ENCODE data around the gene BARX2. TPM values are rescaled to one million over a fixed set of nuclear protein-coding genes. Genes with fewer than 3 reads are reported as not detected.
A peak's percentile ranks its signal among the peaks of the same experiment; 100 is the strongest.

Gene BARX2
- total RNA-seq, 2 donors from 2014 or later = not detected

DNA sequence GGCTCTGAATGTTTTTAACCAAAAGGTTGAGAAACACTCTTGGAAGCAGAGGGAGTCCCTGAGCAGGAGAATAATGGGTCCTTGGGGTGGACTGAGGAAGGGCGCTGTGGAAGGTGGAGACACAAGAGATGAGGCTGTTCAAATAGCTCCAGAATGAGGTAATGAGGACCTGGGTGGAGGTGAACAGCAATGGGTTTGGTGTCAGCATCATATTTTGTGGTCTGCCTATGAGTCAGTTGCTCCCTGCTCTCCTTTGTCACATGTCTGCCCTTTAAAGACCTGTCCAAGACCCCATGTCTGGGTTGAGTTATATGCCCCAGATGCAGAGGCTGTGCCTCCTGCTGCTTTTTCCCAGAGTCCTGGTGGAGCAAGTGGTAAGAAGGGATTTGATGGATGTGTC lies 113.6 kb downstream of the BARX2 start:
- no peak for ATAC-seq
- Mint-ChIP-seq H3K36me3 (ENCODE audit: low read depth) (no peaks in the 10 kb centered on the region), H3K4me3 (peak overlapping the region; percentile 5), H3K4me1 (no peaks in the 10 kb centered on the region), H3K27ac (no peak overlapping the region), H3K27me3 (no peaks in the 10 kb centered on the region)
- no peaks in the 10 kb centered on the region for H3K9me3 ChIP-seq (ENCODE audit: control insufficient read depth, low read length, poor library complexity, severe bottlenecking)
- no peak for DNase-seq

DNA sequence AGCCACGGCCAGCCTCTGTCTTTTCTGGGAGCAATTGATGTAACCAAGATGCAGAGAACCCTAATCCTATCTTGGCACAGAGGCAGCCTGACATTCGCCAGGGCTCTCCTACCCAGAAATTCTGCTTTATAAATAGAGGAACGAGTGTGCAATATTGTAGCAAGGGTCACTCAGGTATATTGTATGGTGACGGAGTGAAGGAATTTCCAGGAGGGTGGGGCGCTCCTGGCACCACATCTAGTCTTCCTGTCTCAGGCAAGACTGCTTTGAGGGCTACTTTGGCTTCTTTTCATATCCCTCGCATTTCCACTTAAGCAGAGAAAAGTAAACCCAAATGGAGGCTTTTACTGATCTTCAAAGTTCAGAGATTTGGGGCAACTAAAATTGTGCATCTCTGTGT lies 114.4 kb downstream of the BARX2 start:
- Mint-ChIP-seq H3K4me3 (no peak overlapping the region), H3K27me3 (no peaks in the 10 kb centered on the region), H3K4me1 (no peaks in the 10 kb centered on the region), H3K27ac (no peak overlapping the region), H3K36me3 (ENCODE audit: low read depth) (no peaks in the 10 kb centered on the region)
- DNase-seq (no peak), ATAC-seq (no peak)
- no peaks in the 10 kb centered on the region for H3K9me3 ChIP-seq (ENCODE audit: control insufficient read depth, low read length, poor library complexity, severe bottlenecking)

GRCh38 chr11:129493746-129494145 lies 118.1 kb downstream of the BARX2 start:
- Mint-ChIP-seq H3K27me3 (no peaks in the 10 kb centered on the region), H3K27ac (no peak overlapping the region), H3K4me1 (no peaks in the 10 kb centered on the region), H3K4me3 (no peak overlapping the region), H3K36me3 (ENCODE audit: low read depth) (no peaks in the 10 kb centered on the region)
- no peak for ATAC-seq
- H3K9me3 ChIP-seq (ENCODE audit: control insufficient read depth, low read length, poor library complexity, severe bottlenecking) = no peaks in the 10 kb centered on the region
- no peak for DNase-seq

Other genes starting within 250 kb of the BARX2 start
- gene ARHGAP32, start 183.5 kb upstream of the BARX2 start, total RNA-seq = 1 to 10 TPM; 3.2 to 9.4 TPM

All from T-helper 17 cell (primary cell).